ENCODE data around the gene PIP4K2A. TPM values are rescaled to one million over a fixed set of nuclear protein-coding genes. Genes with fewer than 3 reads are reported as not detected.

PIP4K2A gene
- total RNA-seq, 1 experiment from 2014 or later: 20.2 TPM

GRCh38 chr10:22634606-22635459 is 79.5 kb downstream of the PIP4K2A start:
- no peaks in the 10 kb centered on the region for H3F3A ChIP-seq (ENCODE audit: low read length, unreplicated experiment)
- DNase-seq (no peak), ATAC-seq (no peak)
- no peaks in the 10 kb centered on the region for H3K27me3 ChIP-seq (ENCODE audit: low read length)
- TF ChIP-seq CTCF (conservative IDR thresholded peaks at IDR 0.05; ENCODE audit: low read depth, low read length) (no peak), EZH2phosphoT487 (IDR thresholded peaks at IDR 0.05; ENCODE audit: borderline replicate concordance, low read length) (no peak), EZH2 (IDR thresholded peaks at IDR 0.05; ENCODE audit: low read length, unreplicated experiment) (no peak)
- H4K20me1 ChIP-seq (ENCODE audit: low read length): no peaks in the 10 kb centered on the region
- no peak overlapping the region for H3K9ac ChIP-seq (ENCODE audit: low read length)
- no peak overlapping the region for H3K27ac ChIP-seq (ENCODE audit: low read length)
- no peaks in the 10 kb centered on the region for H3K9me2 ChIP-seq (replicated peaks; ENCODE audit: low read length)
- ChIA-PET CTCF (no interaction called here), POLR2A (ENCODE audit: unreplicated experiment) (no interaction called here)
- intact Hi-C loops (cut with micrococcal nuclease): no loop called here
- no peak overlapping the region for H3K4me2 ChIP-seq (ENCODE audit: low read length)
- peaks cover 25% of the 10 kb centered on the region for H3K4me1 ChIP-seq (ENCODE audit: insufficient read depth, low read length)
- no peaks in the 10 kb centered on the region for H3K9me3 ChIP-seq (ENCODE audit: low read length)
- no TSS peak for BruUV-seq (replicated peaks)
- H3K36me3 ChIP-seq (ENCODE audit: low read depth, low read length): no peaks in the 10 kb centered on the region
- H2AFZ ChIP-seq (ENCODE audit: low read length): no peak overlapping the region
- H3K79me2 ChIP-seq (ENCODE audit: low read length): peaks cover 80% of the 10 kb centered on the region
- H3K4me3 ChIP-seq (ENCODE audit: low read length): no peak overlapping the region

- Histone ChIP-seq H3K9me3 (ENCODE audit: low read length) (no peaks in the 10 kb centered on the region), H3K4me2 (ENCODE audit: low read length) (peak overlapping the region; percentile 84; the same call in 1 of the 2 replicates), H3K36me3 (ENCODE audit: low read depth, low read length) (no peaks in the 10 kb centered on the region), H4K20me1 (ENCODE audit: low read length) (no peaks in the 10 kb centered on the region), H3K4me3 (ENCODE audit: low read length) (no peak overlapping the region), H3K27me3 (ENCODE audit: low read length) (no peaks in the 10 kb centered on the region), H3K9ac (ENCODE audit: low read length) (peak overlapping the region; percentile 37; the same call in 1 of the 2 replicates), H3K4me1 (ENCODE audit: insufficient read depth, low read length) (peaks cover 27% of the 10 kb centered on the region), H3K79me2 (ENCODE audit: low read length) (peaks cover 83% of the 10 kb centered on the region), H3K27ac (ENCODE audit: low read length) (peak overlapping the region; percentile 89), H2AFZ (ENCODE audit: low read length) (no peak overlapping the region), H3F3A (ENCODE audit: low read length, unreplicated experiment) (no peaks in the 10 kb centered on the region), H3K9me2 (replicated peaks; ENCODE audit: low read length) (no peaks in the 10 kb centered on the region)
- intact Hi-C loops (cut with micrococcal nuclease): no loop called here
- CTCF ChIA-PET: no interaction called here
- BruUV-seq (replicated peaks): no TSS peak
- TF ChIP-seq EZH2phosphoT487 (IDR thresholded peaks at IDR 0.05; ENCODE audit: borderline replicate concordance, low read length) (no peak), EZH2 (IDR thresholded peaks at IDR 0.05; ENCODE audit: low read length, unreplicated experiment) (no peak), CTCF (conservative IDR thresholded peaks at IDR 0.05; ENCODE audit: low read depth, low read length) (no peak)
- ATAC-seq (no peak), DNase-seq (no peak)
- POLR2A ChIA-PET (ENCODE audit: unreplicated experiment): no interaction called here
Measured at GRCh38 chr10:22634093-22634492, 80.3 kb downstream of the PIP4K2A start.

GRCh38 chr10:22633528-22633927 is 80.8 kb downstream of the PIP4K2A start:
- intact Hi-C loops (cut with micrococcal nuclease): no loop called here
- TF ChIP-seq CTCF (conservative IDR thresholded peaks at IDR 0.05; ENCODE audit: low read depth, low read length) (no peak), EZH2 (IDR thresholded peaks at IDR 0.05; ENCODE audit: low read length, unreplicated experiment) (no peak), EZH2phosphoT487 (IDR thresholded peaks at IDR 0.05; ENCODE audit: borderline replicate concordance, low read length) (no peak)
- BruUV-seq (replicated peaks): no TSS peak
- H3K27me3 ChIP-seq (ENCODE audit: low read length): no peaks in the 10 kb centered on the region
- ATAC-seq: no peak
- DNase-seq: peak; percentile 20
- H3K4me3 ChIP-seq (ENCODE audit: low read length): peak overlapping the region; percentile 43; the same call in 1 of the 2 replicates
- ChIA-PET POLR2A (ENCODE audit: unreplicated experiment) (interaction anchor here (0.6 kb wide), 1 partner anchor 51 kb away, joined by 5 read pairs; no protein-coding TSS in a partner anchor), CTCF (no interaction called here)
- H3K79me2 ChIP-seq (ENCODE audit: low read length): peaks cover 84% of the 10 kb centered on the region
- H4K20me1 ChIP-seq (ENCODE audit: low read length): no peaks in the 10 kb centered on the region
- peak overlapping the region; percentile 37; the same call in 1 of the 2 replicates for H3K9ac ChIP-seq (ENCODE audit: low read length)
- no peak overlapping the region for H2AFZ ChIP-seq (ENCODE audit: low read length)
- no peaks in the 10 kb centered on the region for H3K9me3 ChIP-seq (ENCODE audit: low read length)
- no peaks in the 10 kb centered on the region for H3K9me2 ChIP-seq (replicated peaks; ENCODE audit: low read length)
- H3K4me1 ChIP-seq (ENCODE audit: insufficient read depth, low read length): peaks cover 30% of the 10 kb centered on the region
- H3K36me3 ChIP-seq (ENCODE audit: low read depth, low read length): no peaks in the 10 kb centered on the region
- peak overlapping the region; percentile 84 for H3K4me2 ChIP-seq (ENCODE audit: low read length)
- H3F3A ChIP-seq (ENCODE audit: low read length, unreplicated experiment): no peaks in the 10 kb centered on the region
- H3K27ac ChIP-seq (ENCODE audit: low read length): peak overlapping the region; percentile 89

Measured in PC-3 (cell line).